K562 (cell line): ENCODE results near the gene TRMT112. TPM values are rescaled to one million over a fixed set of nuclear protein-coding genes. Genes with fewer than 3 reads are reported as not detected.

ENCODE experiments used
- BHLHE40 ChIP-seq: IDR thresholded peaks from 2 replicates; pipeline ENCODE4 v1.6.1; 2011; ENCODE audit warnings: low read length, improper control_type of control experiment
- KAT8 ChIP-seq: fragments of 450-650 bp; IDR thresholded peaks from 2 replicates; pipeline ENCODE4 v1.6.1; 2016; ENCODE audit warnings: low read depth, mild to moderate bottlenecking
- KDM4B ChIP-seq, 2 experiments: fragments of 450-650 bp in 1 of 2; sonication (generic) in 1 of 2; IDR thresholded peaks; 2 replicates each; pipeline ENCODE4 v1.6.1; 2016 to 2017; ENCODE audit warnings: borderline replicate concordance in 2 of 2, antibody characterized with exemption in 1 of 2, low read depth in 1 of 2, mild to moderate bottlenecking in 1 of 2
- NR3C1 ChIP-seq: sonication (generic); formaldehyde crosslinking; IDR thresholded peaks from 2 replicates; pipeline ENCODE4 v1.8.1; 2022; ENCODE audit warnings: missing genetic modification reagents
- PML ChIP-seq: IDR thresholded peaks from 2 replicates; pipeline ENCODE4 v1.6.1; 2012; ENCODE audit warnings: low read length, inconsistent platforms
- POLR2A ChIP-seq: fragments of 450-650 bp; conservative IDR thresholded peaks from 2 replicates; pipeline ENCODE4 v1.6.1; 2016
- PTRF ChIP-seq: fragments of 450-650 bp; IDR thresholded peaks from 2 replicates; pipeline ENCODE4 v1.6.1; 2016; ENCODE audit warnings: mild to moderate bottlenecking, missing genetic modification characterization, missing compliant biosample characterization
- RBM14 ChIP-seq: fragments of 200-400 bp; formaldehyde crosslinking; IDR thresholded peaks from 2 replicates; pipeline ENCODE4 v1.6.1; 2018; ENCODE audit warnings: low read depth, mild to moderate bottlenecking, low read length, moderate library complexity, borderline replicate concordance; ENCODE audit not compliant: insufficient read depth
- ZNF12 ChIP-seq: sonication (generic); formaldehyde crosslinking; IDR thresholded peaks from 2 replicates; pipeline ENCODE4 v1.4.0; 2020; ENCODE audit warnings: mild to moderate bottlenecking, missing genetic modification reagents
- ZNF507 ChIP-seq: conservative IDR thresholded peaks from 2 replicates; pipeline ENCODE4 v1.6.1; 2017; ENCODE audit warnings: missing genetic modification characterization, missing compliant biosample characterization
- ZNF696 ChIP-seq: fragments of 250-450 bp; sonication (Bioruptor Pico); conservative IDR thresholded peaks from 2 replicates; pipeline ENCODE4 v1.4.0; 2020; ENCODE audit warnings: mild to moderate bottlenecking, moderate library complexity
- polyA plus RNA-seq, 8 experiments: library from polyadenylated mRNA; depleted of rRNA in 4 of 8; stranded (reverse) in 5 of 8; unstranded in 3 of 8; fragments of >200 nt; fragmentation: Nextera tagmentation in 2 of 8; fragmentation: Illumina TruSeq in 1 of 8; extraction: Ambion mirVana in 2 of 8; extraction: Trizol in 1 of 8; gene quantifications; 2 replicates each; pipeline versions ENCODE4 v1.2.1 to v1.2.3, GENCODE V29; 2011 to 2014; ENCODE audit warnings: inconsistent platforms in 1 of 8, missing spikeins in 1 of 8
- total RNA-seq, 7 experiments: library from RNA; depleted of rRNA in 6 of 7; stranded (reverse); fragments of >200 nt in 6 of 7; fragmentation: Illumina TruSeq in 2 of 7; extraction: Trizol in 2 of 7; gene quantifications; 2 replicates each; pipeline versions ENCODE4 v1.2.1 to v1.2.3, GENCODE V29; 2011 to 2021; ENCODE audit warnings: low replicate concordance in 1 of 7
- TF ChIP-seq, protein P1 (sequence below): sonication (generic); formaldehyde crosslinking; IDR thresholded peaks from 2 replicates; pipeline ENCODE4 v1.9.0; 2022; ENCODE audit warnings: mild to moderate bottlenecking, missing genetic modification reagents
- TF ChIP-seq, protein P2 (sequence below): fragments of 200-800 bp; sonication (Bioruptor generic); IDR thresholded peaks from 2 replicates; pipeline ENCODE4 v1.6.1; 2016; ENCODE audit warnings: missing genetic modification characterization, missing compliant biosample characterization
- TF ChIP-seq, protein P3 (sequence below): fragments of 250-450 bp; sonication (Bioruptor Pico); IDR thresholded peaks from 2 replicates; pipeline ENCODE4 v1.5.0; 2022; ENCODE audit warnings: mild to moderate bottlenecking
- TF ChIP-seq, protein P4 (sequence below): fragments of 250-450 bp; sonication (Bioruptor Pico); IDR thresholded peaks from 2 replicates; pipeline ENCODE4 v1.4.0; 2020; ENCODE audit warnings: borderline replicate concordance
- TF ChIP-seq, protein P5 (sequence below), 3 experiments: fragments of 200-800 bp in 1 of 3; sonication (Bioruptor generic) in 1 of 3; sonication (generic) in 1 of 3; formaldehyde crosslinking in 1 of 3; IDR thresholded peaks; 2 replicates each; pipeline versions ENCODE4 v1.6.1 to v1.8.0; 2016 to 2022; ENCODE audit warnings: mild to moderate bottlenecking in 2 of 3, missing compliant biosample characterization in 2 of 3, missing genetic modification characterization in 2 of 3, missing genetic modification reagents in 1 of 3

Gene TRMT112
- total and polyA plus RNA-seq, 9 of the 15 experiments (the other 6 are each of a cell fraction or from before 2014, with no cell fraction given): 162 to 444 (median 300) TPM

DNA sequence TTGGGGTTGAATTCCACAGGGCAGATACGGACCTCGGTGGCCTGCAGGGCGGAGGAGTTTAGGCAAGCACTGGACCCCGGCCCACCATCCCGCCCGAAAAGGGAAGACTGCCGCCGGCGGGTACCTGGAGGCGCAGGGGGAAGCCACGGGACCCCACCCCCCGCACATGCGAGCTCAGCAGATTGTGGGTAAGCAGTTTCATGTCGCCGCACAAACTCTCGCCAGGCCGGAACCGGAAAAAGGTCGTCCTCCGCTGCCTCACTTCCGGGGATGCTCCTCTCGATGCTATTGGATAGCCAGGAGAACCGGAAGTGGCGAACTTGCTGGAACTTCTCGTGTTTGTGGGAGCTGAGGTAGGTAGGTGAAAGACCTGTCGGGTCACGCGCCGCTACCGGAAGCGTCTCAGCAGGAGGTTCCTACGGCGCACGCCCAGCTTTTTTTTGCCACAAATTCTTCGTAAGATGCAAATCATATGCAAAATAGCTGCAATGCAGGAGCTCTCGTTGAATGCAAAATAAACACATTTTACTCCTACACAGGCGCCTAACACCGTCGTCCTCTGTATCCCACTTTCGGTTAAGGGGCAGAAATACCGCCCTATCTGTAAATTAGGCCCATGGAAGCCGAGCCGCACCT, at the start of gene TRMT112 (continued):
- peak in 1 of 2 experiments; percentile 86; a peak in 2 of 4 replicates for TF ChIP-seq KDM4B (IDR thresholded peaks at IDR 0.05; ENCODE audit: borderline replicate concordance in 2 of 2, low read depth in 1 of 2)
- TF ChIP-seq, protein P1, sequence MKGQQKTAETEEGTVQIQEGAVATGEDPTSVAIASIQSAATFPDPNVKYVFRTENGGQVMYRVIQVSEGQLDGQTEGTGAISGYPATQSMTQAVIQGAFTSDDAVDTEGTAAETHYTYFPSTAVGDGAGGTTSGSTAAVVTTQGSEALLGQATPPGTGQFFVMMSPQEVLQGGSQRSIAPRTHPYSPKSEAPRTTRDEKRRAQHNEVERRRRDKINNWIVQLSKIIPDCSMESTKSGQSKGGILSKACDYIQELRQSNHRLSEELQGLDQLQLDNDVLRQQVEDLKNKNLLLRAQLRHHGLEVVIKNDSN: peak; percentile 91
- TF ChIP-seq RBM14: 0 out of 2 replicates have a peak, but pooled peaks have one; percentile 67
- no peak for TF ChIP-seq ZNF696 (CRISPR knock-in tag)
- no peak for TF ChIP-seq KAT8
- TF ChIP-seq PTRF: no peak
- TF ChIP-seq, protein P2, sequence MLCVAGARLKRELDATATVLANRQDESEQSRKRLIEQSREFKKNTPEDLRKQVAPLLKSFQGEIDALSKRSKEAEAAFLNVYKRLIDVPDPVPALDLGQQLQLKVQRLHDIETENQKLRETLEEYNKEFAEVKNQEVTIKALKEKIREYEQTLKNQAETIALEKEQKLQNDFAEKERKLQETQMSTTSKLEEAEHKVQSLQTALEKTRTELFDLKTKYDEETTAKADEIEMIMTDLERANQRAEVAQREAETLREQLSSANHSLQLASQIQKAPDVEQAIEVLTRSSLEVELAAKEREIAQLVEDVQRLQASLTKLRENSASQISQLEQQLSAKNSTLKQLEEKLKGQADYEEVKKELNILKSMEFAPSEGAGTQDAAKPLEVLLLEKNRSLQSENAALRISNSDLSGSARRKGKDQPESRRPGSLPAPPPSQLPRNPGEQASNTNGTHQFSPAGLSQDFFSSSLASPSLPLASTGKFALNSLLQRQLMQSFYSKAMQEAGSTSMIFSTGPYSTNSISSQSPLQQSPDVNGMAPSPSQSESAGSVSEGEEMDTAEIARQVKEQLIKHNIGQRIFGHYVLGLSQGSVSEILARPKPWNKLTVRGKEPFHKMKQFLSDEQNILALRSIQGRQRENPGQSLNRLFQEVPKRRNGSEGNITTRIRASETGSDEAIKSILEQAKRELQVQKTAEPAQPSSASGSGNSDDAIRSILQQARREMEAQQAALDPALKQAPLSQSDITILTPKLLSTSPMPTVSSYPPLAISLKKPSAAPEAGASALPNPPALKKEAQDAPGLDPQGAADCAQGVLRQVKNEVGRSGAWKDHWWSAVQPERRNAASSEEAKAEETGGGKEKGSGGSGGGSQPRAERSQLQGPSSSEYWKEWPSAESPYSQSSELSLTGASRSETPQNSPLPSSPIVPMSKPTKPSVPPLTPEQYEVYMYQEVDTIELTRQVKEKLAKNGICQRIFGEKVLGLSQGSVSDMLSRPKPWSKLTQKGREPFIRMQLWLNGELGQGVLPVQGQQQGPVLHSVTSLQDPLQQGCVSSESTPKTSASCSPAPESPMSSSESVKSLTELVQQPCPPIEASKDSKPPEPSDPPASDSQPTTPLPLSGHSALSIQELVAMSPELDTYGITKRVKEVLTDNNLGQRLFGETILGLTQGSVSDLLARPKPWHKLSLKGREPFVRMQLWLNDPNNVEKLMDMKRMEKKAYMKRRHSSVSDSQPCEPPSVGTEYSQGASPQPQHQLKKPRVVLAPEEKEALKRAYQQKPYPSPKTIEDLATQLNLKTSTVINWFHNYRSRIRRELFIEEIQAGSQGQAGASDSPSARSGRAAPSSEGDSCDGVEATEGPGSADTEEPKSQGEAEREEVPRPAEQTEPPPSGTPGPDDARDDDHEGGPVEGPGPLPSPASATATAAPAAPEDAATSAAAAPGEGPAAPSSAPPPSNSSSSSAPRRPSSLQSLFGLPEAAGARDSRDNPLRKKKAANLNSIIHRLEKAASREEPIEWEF (CRISPR knock-in tag): 0 out of 2 replicates have a peak, but pooled peaks have one; percentile 35
- TF ChIP-seq BHLHE40: peak; percentile 90
- no peak for TF ChIP-seq NR3C1 (CRISPR knock-in tag)
- peak; percentile 53; the same call in 1 of the 2 replicates for TF ChIP-seq PML
- no peak for TF ChIP-seq ZNF12 (CRISPR knock-in tag)
- TF ChIP-seq, protein P3, sequence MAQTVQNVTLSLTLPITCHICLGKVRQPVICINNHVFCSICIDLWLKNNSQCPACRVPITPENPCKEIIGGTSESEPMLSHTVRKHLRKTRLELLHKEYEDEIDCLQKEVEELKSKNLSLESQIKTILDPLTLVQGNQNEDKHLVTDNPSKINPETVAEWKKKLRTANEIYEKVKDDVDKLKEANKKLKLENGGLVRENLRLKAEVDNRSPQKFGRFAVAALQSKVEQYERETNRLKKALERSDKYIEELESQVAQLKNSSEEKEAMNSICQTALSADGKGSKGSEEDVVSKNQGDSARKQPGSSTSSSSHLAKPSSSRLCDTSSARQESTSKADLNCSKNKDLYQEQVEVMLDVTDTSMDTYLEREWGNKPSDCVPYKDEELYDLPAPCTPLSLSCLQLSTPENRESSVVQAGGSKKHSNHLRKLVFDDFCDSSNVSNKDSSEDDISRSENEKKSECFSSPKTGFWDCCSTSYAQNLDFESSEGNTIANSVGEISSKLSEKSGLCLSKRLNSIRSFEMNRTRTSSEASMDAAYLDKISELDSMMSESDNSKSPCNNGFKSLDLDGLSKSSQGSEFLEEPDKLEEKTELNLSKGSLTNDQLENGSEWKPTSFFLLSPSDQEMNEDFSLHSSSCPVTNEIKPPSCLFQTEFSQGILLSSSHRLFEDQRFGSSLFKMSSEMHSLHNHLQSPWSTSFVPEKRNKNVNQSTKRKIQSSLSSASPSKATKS (CRISPR knock-in tag): no peak
- peak; percentile 94 for TF ChIP-seq POLR2A
- no peak for TF ChIP-seq ZNF507
- TF ChIP-seq, protein P4, sequence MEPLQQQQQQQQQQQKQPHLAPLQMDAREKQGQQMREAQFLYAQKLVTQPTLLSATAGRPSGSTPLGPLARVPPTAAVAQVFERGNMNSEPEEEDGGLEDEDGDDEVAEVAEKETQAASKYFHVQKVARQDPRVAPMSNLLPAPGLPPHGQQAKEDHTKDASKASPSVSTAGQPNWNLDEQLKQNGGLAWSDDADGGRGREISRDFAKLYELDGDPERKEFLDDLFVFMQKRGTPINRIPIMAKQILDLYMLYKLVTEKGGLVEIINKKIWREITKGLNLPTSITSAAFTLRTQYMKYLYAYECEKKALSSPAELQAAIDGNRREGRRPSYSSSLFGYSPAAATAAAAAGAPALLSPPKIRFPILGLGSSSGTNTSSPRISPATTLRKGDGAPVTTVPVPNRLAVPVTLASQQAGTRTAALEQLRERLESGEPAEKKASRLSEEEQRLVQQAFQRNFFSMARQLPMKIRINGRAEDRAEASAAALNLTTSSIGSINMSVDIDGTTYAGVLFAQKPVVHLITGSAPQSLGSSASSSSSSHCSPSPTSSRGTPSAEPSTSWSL (CRISPR knock-in tag): no peak
- TF ChIP-seq, protein P5, sequence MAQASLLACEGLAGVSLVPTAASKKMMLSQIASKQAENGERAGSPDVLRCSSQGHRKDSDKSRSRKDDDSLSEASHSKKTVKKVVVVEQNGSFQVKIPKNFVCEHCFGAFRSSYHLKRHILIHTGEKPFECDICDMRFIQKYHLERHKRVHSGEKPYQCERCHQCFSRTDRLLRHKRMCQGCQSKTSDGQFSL (CRISPR knock-in tag; IDR thresholded peaks at IDR 0.05): no peak
- TF ChIP-seq, protein P5 (tag; IDR thresholded peaks at IDR 0.05): no peak
